ENCODE data around the gene CHP1.
"Not testable (repeated sequence)": the region's sequence is repeated elsewhere in the genome, so short reads cannot be mapped to it uniquely, and the experiment has no call there.

The CHP1 gene

GRCh38 chr15:41235929-41236328, 4.9 kb downstream of the CHP1 start:
- DNase-seq (ENCODE audit: extremely low read depth, low read depth): no peak
- TF ChIP-seq, protein P1, sequence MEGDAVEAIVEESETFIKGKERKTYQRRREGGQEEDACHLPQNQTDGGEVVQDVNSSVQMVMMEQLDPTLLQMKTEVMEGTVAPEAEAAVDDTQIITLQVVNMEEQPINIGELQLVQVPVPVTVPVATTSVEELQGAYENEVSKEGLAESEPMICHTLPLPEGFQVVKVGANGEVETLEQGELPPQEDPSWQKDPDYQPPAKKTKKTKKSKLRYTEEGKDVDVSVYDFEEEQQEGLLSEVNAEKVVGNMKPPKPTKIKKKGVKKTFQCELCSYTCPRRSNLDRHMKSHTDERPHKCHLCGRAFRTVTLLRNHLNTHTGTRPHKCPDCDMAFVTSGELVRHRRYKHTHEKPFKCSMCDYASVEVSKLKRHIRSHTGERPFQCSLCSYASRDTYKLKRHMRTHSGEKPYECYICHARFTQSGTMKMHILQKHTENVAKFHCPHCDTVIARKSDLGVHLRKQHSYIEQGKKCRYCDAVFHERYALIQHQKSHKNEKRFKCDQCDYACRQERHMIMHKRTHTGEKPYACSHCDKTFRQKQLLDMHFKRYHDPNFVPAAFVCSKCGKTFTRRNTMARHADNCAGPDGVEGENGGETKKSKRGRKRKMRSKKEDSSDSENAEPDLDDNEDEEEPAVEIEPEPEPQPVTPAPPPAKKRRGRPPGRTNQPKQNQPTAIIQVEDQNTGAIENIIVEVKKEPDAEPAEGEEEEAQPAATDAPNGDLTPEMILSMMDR (IDR thresholded peaks at IDR 0.05; ENCODE audit: low read depth, low read length): no peak

- TF ChIP-seq, protein P1 (IDR thresholded peaks at IDR 0.05; ENCODE audit: low read depth, low read length): no peak
- no peak for DNase-seq (ENCODE audit: extremely low read depth, low read depth)
Measured at GRCh38 chr15:41238100-41238499, 7.0 kb downstream of the CHP1 start.

DNA sequence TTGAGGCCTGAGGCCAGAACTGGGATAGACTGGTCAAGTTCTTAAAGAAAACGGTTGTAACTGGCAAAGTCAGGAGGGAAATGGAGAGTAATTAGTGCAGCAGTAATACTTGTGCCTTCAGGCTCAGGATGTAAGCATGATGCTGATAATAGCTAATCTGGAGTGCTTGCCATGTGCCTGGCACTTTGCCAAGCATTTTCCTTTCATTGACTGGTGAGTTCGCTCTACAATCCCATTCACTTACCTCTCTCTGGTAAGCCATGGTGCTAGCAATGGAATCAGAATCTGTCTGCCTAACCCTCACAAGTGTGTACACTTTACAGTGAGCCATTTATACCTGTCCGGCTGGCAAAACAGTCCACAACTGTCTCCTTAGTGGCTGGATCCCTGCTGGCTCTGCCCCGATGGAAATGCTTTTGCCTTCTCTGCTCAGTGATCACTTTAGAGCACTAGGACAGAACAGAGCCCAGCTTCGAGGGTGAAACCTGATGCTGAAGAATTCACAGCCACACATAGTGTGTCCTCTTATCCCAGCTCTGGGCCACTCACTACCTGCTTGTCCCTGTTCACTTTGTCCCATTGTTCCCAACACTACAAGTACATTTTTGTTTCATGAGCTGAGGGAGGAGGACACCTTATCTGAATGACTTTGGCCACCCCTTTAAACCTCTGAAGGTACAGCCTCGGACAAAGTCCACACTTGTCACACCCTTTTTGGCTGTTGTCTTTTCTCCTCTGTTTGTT, 10.3 kb downstream of the CHP1 start:
- DNase-seq (ENCODE audit: extremely low read depth, low read depth): no peak
- TF ChIP-seq, protein P1 (IDR thresholded peaks at IDR 0.05; ENCODE audit: low read depth, low read length): no peak

DNA sequence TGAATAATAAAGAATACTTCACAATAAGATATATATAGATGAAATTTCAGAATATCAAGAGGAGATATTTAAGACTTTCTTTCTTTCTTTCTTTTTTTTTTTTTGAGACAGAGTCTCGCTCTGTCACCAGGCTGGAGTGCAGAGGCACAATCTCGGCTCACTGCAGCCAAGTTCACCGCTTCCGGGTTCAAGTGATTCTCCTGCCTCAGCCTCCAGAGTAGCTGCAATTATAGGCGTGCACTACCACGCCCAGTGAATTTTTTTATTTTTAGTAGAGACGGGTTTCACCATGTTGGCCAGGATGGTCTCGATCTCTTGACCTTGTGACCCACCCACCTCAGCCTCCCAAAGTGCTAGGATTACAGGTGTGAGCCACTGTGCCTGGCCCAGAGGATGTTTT, 19.7 kb downstream of the CHP1 start:
- not testable (repeated sequence) for DNase-seq (ENCODE audit: extremely low read depth, low read depth)

GRCh38 chr15:41251411-41251810, 20.3 kb downstream of the CHP1 start:
- DNase-seq (ENCODE audit: extremely low read depth, low read depth): no peak
- TF ChIP-seq, protein P1 (IDR thresholded peaks at IDR 0.05; ENCODE audit: low read depth, low read length): no peak

GRCh38 chr15:41254560-41254959, 23.5 kb downstream of the CHP1 start:
- TF ChIP-seq, protein P1 (IDR thresholded peaks at IDR 0.05; ENCODE audit: low read depth, low read length): no peak
- no peak for DNase-seq (ENCODE audit: extremely low read depth, low read depth)

DNA sequence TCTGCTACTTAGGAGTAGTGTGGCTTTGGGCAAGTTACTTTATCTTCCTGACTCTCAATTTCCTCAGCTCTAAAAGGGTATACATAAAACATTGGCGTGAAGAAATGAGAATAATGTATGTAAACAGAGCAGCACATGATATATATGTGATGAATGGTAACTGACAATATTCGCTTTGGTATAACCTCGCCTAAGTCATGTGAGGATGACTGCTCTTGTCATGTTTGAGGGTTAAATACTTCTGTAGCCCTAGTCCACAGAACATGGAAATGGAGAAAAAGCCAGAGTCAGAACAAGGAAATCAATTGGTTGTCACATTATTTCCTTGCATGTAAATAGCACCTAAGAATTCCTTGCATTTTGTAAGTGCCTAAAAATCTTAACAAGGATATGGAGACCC, 25.0 kb downstream of the CHP1 start:
- DNase-seq (ENCODE audit: extremely low read depth, low read depth): no peak
- TF ChIP-seq, protein P1 (IDR thresholded peaks at IDR 0.05; ENCODE audit: low read depth, low read length): no peak

DNA sequence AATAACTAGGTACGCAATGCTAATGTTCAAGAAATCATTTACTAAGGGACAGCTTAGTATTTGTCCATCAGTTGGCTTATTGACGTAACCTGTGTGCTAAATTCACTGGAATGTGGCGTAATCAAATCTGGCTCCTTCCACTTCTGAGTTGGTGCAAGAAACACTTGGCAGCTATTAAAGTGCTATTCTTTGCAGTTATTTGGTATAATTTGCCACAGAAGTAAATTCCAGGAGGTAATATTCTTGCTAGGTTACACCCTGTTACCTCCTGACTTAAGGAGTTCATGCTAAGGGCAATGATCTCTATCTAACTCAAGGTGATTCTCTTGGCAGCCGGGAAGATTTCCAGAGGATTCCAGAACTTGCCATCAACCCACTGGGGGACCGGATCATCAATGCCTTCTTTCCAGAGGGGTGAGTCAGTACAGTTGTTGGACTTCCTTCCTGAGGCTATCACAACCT, 25.5 kb downstream of the CHP1 start:
- TF ChIP-seq, protein P1 (IDR thresholded peaks at IDR 0.05; ENCODE audit: low read depth, low read length): no peak
- no peak for DNase-seq (ENCODE audit: extremely low read depth, low read depth)
